ENCODE data around the gene EEFSEC.

The EEFSEC gene

DNA sequence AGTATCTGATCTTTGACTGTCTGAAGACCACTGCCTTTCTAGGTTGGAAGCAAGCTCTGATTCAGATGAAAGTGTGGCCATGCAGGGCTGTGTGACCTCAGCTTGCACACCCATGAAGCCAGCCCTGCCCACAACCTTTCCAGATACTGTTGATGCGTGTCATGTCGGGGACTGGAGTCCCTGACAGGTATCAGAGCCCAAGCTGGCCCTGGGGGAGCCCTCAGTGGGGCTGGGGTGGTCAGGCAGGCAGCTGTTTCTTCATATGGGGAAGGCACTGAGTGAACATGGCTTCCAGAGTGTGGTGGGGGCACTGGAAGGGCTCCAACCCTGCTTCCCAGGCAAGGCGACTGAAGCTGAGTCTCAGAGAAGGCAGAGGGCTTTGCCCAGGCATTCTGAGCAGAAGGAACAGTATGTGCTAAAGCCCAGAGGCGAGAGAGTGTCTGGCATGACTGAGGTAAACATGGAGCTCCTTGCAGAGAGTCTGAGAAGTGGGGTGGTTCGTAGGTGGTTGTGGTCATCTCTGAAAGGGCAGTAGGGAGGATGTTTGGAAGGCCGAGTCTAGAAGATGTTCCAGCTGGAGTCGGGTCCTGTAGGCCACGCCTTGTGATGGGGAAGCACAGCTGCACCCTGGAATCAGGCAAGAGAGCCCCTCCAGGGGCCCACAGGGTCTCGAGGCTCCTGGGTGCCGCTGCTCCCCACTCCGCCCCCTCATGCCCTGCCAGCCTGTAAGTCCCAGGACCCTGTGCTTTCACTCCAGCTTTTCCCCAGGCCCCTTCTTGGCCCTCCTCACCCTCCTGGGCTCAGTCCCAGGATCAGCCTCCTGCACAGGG is 122.2 kb downstream of the EEFSEC start:
- no peak for DNase-seq

DNA sequence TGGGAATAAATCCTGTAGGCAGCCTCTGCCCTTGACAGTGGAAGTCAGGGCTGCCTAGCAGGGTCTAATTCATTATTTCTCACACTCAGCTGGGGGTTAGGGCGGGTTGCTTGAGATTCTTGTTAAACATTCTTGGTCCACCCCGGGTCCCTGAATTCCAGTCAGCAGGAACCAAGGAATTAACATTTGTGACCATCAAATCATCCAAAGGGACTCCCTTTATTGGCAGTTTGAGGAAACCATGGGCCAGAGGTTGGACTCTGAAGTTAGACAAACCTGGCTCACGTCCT is 122.8 kb downstream of the EEFSEC start:
- DNase-seq: no peak

DNA sequence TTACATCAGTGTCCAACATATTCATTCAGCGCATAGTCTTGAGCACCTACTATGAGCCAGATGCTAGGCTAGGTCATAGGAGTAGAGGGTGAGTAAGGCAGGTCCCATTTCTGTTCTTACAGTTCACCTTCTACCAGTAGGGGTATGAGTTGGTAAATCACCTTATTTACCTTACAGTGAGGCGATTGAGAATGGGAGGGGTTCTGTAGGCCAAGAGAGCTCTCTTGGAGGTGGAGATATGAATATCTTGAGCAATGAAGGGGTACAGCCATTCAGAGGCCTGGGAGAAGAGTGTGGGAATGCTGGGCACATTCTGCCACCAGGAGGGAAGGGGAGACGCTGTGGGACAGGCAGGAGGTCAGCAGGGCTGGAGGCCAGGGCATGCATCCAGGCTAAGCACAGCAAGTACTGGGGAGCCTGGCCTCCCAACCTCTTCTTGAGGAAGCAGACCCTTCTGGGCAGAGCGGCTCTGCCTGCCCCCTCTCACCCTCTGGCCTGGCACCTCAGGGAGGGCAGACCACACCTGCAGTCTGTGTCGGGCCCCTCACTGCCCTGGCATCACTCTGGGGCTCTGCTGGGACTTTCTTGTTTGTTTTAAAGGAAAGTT is 123.4 kb downstream of the EEFSEC start:
- no peak for DNase-seq

DNA sequence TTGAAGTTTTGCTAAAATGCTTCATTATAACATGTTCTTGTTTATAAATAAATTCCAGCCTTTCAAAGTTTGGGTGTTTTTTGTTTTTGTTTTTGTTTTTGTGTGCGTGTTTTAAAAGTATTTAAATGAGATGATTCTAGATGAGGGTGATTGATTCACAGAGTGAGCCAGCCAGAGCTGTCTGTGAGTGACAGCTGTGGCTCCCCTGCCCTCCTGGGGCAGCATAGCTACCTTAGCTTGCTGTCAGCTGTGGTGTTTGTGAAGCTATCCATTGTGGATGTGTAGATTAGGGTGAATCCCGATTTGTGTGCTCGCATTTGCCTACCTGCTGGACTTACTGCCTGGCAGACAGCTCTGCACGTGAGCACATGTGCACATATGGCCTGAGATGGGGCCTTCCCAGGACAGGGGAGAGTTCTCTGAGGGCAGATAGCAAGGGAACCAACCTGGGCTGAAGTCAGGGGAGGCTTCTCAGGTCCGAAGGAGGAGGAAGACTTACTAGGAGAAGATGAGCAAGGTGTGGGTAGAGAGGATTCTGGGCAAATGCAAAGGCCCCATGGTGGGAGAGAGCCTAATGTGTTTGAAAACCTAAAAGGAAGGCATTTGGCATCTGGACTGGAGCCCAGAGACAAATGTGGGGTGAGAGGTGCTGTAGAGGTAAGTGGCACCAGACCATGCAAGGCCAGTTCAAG is 124.2 kb downstream of the EEFSEC start:
- no peak for DNase-seq

DNA sequence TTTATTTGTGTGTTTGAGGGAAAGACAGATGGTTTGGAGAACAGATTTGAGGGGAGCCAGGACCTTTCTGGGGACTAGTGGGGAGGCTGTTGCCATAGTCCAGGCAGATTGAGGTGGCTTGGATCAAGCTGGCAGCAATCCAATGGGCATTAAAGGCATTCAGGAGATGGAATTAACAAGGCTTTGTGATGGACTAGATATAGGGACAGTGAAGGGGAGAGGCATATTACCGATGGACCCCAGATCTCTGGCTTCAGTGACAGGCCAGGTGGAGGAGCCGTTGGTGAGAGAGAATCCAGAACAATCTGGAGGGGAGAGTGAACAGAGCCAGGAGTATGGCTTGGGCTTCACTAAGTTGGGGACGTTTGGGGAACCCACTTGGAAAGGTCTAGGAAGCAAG is 124.8 kb downstream of the EEFSEC start:
- no peak for DNase-seq

DNA sequence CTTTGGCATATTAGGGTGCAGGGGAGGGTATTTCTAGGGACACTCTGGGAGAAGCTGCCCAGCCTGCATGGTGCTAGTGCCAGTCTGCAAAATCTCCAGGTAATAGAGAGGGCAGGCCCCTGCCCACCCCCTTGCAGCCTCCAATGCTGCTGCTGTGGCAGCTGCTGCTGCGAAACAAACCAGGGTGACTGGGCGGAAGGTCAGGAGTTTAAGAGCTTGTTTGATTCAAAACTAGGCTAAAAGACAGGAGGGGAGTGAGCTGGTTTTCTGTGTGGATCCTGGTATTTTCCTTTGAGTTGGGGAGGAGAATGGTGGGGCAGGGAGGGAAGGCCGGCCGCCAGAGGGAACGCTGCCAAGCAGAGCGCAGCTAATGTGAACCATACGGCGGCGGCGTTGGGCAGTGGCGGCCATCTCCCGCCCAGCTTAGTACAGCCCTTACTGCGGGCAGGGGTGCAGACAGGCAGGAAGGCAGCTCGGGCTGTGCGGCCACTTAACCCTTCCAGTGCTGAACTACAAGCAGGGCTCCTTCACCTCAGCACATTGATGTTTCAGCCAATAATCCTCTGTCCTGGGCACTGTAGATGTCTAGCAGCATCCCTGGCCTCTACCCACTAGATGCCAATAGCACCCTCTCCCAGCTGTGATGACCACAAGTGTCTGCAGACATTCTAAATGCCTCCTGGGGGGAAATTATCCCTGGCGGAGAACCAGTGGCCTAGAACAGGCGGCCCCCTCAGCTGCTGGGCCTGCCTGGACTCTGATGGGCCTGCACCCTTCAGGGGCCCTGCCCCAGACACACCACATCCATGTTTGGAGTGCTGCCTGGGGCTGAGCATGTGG is 125.7 kb downstream of the EEFSEC start:
- no peak for DNase-seq

DNA sequence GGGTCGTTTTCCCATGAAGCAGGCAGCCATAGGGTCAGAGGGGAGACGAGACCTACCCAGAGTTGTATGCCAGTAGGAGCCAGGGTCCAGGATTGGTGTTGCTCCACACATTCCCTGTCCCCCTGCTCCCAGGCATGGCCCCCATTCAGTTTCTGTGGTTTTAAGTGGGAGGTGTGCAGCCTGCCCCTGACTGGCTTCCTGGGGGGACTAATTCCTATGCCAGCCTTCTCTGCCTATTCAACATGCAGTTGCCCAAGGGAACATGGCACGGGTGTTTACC is 126.3 kb downstream of the EEFSEC start:
- DNase-seq: no peak

DNA sequence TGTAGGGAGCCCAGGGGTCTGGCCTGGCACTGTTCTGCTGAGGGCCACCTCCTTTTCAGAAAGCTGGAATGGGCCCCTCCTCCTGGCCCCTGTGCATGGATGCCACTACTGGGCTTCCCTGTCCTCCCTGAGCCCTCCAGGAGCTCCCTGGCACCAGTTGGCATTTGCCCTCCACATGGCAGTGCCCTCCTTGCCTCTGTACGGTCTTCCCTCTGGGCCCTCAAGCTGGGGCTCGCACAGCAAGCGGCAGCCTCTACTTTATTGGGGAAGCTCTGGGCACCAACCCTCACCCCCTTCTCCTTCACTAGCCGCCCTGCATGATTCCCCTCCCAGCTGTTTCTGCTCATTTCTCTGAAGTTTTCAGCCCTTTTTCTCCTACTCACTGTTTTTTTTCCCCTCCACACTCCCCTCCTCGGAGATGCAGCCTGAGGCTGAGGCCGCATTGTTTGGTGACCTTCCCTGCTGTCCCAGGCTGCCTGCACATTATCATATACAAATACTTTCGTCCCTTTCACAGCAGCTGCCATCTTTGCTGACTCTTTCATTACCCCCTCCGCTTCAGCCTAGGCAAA is 127.3 kb downstream of the EEFSEC start:
- no peak for DNase-seq

DNA sequence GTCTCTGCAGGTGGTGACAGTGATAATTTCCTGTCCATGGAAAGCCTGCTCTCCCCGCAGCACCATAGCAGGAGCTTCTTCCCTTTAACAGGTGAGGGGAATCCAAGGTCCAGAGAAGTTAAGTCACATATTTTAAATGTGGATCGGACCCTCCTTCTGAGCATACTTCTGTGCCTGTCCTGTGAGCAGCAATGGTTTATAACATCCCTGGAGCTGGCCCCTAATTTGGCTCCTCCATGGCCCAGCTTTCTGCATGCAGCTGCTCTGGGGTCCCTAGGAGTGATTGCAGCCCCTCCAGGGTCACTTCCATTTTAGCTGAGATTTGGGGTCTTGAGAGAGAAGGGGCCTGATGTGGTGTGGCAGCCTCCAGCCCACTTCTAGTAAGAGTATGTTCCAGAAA is 127.8 kb downstream of the EEFSEC start:
- DNase-seq: no peak

DNA sequence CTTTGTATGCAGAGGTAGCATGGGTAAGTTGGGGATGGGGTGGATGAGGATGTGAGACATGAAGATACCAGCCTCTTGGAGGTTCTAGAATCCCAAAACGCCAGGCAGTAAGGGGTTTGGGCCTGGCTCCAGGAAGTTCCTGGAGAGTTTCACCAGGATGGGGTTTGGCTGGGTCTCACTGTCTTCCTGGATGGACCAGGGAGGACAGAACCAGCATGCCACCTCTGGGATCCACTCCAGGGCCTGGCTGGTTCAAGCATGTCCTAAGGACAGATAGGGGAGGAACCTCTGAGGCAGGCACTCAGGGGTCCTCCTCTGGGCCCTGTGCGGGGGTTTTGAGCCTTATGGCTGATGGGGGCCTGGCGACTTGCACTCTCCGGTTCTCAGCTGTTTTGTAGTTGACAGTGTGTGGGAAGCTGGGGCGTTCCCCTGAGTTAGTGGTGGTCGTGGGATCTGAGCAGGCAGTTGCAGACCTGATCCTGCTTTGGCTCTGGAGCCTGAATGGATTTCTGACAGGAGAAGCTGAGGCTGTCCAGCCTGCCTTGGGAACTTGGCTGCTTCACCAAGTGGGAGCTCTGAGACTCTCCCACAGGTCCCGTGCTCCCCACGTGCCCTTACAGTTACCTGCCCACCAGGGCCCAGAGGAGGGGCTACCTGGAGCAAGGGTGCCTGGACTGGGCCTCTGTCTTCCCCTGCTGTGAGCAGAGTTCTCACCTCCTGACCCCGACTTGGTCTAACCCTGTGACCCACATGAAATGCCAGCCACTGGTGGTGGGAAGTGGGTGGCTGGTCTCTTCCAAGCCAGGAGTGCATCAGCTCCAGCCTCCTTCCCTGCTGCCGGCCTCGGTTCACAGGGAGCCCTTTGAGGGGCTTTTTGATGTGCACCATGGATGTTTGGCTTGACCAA is 128.4 kb downstream of the EEFSEC start:
- no peak for DNase-seq

DNA sequence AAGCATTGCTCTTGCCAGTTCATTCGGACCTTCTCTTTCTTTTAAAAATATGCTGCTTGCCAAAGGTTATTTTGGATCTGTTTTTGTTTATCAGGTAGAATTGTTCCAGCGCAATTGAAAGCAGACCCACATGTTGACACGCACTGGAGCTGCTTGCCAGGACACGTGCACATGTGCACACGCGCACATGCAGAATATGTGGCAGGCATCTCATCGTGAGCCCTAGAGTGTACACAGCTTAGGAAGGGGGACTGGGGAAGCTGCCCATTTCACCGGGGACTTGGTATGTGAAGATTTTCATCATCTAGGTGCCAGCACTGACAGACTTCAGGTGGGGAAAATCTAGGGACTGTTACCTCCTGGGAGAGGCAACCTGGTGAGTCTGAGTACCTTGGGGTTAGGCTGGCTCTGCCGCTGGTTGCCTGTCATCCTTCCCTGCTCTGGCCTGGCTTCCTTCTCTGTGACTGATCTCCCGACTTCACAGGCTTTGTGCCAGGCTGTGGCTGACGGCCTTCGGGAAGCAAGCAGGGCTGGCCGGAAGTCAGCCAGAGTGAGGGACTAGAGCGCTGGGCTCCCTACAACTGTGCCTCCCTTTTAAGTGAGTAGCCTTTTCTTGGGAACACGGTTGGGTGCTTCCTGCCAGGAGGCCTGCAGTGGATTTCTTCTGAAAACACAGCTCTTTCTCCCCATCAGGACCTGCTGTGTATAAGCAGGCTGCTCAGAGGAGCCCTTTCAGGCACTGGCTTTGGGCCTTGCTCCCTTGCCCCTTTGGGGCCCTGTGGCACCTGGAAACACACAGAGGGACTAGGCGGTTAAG is 129.3 kb downstream of the EEFSEC start:
- no peak for DNase-seq

DNA sequence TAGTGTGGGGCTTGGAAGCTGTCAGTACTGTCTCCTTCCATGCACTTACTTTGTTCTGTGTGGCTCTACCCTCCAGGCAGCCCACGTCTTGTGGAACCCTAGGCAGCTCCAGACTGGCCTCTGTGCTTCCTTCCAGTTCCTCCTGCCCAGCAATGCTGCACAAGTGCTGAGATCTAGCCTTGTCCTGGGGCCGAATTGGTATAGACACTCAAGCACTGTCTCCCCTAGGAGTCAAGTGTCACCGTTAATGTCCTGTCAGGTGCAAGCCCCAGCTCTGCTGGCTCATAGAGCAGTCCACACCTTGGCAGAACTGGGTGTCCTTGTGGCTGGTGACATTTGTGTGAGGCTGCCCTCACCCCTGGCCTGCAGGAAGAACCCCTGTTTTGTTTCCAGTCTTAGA is 130.1 kb downstream of the EEFSEC start:
- no peak for DNase-seq

DNA sequence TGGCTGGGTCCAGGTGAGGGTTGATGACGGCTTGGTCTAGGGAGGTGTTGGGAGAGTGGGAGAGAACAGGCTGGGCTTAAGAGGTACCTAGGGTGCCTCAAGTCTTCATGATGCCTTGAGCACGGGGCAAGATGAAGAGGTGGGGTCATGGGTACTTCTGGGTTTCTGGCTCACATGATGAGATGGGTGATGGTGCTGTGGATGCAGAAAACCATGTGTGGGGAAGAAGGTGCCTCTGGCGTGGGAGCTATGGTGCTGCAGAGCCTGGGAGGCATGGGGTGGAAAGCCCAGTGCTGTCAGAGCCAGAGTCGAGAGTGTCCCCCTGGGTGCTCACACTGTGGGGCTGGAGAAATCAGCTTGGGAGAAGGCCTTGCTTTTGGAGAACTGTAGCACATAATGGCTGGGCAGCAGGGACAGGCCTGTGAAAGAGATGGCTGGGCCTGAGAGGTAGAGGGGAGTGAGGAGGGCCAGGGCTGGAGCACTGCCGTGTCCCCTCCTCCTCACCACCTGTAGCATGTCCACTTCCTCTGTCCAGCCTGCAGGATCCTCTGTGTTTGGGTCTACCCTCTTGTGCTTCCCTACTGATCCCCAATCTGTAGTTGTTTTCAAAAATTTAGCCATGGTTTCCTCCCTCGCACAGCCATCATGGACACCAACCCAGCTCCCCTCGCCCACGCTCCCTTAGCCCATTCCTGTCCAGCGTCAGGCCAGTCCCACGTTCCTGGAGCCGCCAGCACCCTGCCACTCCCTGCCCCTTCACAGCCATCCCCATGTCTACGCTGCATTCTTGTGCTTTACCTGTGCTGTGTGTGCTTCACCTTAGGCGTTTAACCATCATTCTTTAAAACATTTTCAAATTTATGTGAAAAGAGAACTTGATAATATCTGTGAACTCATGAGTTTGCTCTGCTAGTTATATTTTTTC is 132.0 kb downstream of the EEFSEC start:
- no peak for DNase-seq

DNA sequence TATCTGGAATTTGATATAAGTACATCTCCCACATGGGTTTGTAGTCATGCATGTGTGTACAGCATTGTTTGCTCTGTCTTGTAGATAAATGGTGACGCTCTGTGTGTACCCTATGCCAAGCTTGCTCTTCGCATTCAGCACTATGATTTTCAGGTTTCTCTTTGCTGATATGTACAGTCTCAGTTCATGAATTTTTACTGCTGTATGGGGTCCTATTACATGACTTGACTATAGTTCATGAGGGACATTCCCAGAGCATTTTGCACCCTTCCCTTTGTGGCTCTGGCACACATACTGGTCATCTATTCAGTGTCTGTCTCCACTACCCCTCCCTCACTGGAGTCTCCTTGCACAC is 132.7 kb downstream of the EEFSEC start:
- DNase-seq: no peak

DNA sequence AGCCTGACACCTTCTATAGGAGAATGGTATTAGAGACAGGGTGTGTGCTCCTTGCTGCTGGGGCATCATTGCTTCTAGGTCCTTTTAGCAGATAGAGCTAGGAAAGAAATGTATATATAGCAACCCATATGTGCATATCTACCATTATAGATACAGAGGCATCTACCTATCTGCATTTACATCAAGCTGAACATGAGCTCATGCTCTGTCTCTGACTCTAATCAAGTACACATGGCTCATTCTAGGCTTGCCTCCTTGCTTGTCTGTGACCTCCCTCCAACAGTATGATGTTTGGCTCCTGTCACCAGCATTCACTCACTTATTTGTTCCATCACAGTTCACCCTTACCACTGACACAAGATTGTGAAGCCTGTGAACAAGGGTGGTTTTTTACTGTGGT is 133.4 kb downstream of the EEFSEC start:
- DNase-seq: no peak

DNA sequence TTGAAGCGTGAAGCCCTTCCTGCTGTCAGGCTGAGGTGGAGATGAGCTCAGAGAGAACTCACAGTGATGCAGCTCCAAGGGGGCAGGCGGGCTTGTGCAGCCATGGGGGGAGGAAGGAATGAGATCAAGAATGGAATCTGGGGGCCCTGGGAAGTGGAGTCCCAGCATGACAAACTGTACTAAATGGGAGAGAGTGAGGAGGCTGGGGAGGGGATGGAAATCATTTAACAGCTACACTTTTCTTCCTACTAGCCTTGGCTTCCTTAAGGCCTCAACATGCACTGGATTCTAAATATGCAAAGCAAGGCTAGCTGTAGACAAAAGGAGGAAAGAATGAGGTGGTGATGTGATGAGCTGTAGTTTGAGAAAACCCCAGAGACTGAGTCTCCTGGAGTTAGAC is 133.9 kb downstream of the EEFSEC start:
- no peak for DNase-seq

DNA sequence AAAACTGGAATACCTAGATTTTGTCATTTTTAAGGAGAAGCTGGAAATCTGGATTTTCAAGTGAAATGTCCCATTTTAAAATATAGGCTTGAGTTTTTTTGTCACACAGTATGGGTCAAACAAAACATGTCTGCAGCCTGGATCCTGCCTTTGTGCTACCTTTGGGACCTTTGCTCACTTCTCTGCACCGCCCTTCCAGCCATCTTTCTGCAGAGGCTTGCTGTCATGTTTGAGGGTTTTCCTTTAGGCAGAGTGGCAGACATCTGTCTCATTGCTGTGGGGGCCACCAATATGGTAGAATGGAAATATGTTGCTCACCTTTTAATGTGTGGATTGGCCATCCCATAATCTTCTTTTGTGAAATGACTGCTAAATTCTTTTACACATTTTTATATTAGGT is 136.3 kb downstream of the EEFSEC start:
- DNase-seq: no peak

DNA sequence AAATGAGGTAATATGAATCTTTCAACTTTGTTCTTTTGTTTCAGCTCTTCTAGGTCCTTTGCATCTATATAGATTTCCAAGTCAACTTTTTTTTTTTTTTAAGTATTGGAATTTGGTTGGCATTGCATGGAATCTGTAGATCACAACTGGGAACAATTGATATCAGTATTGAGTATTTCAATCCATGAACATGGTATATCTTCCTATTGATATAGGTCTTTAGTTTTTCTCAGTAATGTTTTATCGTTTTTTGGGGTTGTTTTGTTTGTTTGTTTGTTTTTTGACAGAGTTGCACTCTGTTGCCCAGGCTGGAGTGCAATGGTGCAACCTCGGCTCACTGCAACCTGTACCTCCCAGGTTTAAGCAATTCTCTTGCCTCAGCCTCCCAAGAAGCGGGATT is 137.2 kb downstream of the EEFSEC start:
- DNase-seq: no peak

DNA sequence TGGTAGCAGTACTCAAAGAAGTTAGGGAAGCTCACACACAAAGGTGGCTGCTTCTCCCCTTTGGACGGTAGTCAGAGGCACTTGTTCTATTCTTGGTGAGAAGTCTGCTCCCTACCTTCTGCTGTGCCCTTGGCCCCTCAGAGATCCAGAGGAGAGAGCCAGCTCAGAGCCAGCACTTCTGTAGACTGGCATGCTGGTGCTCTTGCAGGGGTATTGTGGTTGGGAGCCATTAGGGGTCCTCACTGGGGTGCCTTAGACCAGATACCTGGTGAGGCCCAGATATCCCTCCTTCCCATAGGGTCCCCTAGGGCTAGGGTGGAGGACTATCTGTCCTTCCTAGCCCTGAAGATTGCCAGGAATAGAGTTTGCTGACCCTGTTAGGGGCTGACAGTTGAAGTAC is 140.6 kb downstream of the EEFSEC start:
- DNase-seq: no peak

DNA sequence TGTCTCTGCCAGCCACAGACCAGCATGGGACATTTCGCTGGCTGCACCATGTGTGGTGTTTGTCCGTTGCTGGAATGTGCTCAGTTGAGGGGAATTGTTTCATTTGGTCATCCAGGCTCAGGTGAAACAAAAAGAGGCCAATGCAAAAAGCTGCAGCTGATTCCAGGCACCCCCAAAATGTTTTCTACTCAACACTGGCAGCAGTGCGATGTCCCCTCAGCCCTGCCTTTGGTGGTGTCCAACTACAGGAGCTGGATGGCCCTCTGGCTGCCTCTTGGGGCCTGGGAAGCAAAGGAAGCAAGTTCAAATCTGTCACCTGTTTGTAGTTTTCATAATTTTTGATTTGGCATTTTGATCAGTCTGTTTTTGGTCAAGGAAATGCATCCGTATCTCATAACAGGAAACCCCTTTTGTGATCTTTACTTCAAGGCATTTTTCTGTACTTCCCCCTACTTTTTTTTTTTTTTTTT is 141.8 kb downstream of the EEFSEC start:
- no peak for DNase-seq
